Caki2 (cell line): Measurements from ENCODE around the gene CCDC78. TPM values are rescaled to one million over a fixed set of nuclear protein-coding genes. Genes with fewer than 3 reads are reported as not detected.
"Not testable (repeated sequence)": the region's sequence is repeated elsewhere in the genome, so short reads cannot be mapped to it uniquely, and the experiment has no call there.

Experiments used
- DNase-seq: peaks from one replicate; pipeline ENCODE4 v3.0.0-alpha.2; 2015; ENCODE audit warnings: low read depth
- in situ Hi-C: cut with HindIII; loops from 2 replicates; pipeline ENCODE4 v1.10.0; 2016; ENCODE audit warnings: low sequenced_read_pairs, low pct_unique_long_range_greater_than_20kb, mixed read lengths
- total RNA-seq: library from RNA; depleted of rRNA; stranded (reverse); fragments of >200 nt; shearing (Covaris generic); gene quantifications from 2 replicates; pipeline ENCODE4 v1.2.3, GENCODE V29; 2014; ENCODE audit warnings: low replicate concordance

Gene CCDC78
- total RNA-seq, 1 experiment from 2014 or later = 10.3 TPM

DNA sequence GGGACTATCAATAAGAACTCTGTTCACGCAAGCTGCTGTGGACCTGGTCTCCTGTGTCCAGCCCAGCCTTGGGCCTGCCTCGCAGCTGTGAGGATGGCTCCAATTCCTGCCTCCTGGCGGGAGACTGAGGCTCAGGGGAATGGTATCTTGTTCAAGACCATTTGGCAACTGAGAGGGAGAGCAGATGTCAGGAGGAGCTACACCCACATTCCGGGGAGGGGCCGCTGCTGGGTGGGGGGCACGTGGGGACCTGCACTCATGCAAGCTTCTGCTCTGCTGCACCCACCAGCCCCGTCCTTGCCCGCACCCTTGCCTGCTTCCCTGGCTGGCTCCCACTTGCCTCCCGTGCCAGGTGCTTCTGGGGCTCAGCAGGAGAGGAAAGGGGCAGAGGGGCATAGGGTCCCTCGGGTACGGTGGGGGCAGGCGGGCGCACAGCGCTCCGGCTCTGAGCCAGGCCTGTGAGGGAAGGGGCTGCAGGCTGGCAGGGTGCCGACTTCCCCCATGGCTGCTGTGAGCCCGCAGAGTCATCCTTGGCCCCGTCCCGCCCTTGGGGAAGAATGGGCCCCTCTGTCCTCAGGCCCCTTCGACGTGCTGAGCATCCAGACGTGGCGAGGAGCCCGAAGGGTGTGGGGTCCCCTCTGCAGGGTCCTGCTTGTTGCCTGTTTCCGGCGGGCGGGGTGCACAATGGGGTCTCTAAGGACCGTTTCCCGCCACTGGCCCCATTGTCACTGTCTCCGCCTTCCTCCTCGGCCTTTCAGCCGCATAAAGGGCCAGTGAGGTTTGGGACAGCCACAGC is 8.6 kb downstream of the CCDC78 start:
- in situ Hi-C loops = no loop called here
- no peak for DNase-seq

DNA sequence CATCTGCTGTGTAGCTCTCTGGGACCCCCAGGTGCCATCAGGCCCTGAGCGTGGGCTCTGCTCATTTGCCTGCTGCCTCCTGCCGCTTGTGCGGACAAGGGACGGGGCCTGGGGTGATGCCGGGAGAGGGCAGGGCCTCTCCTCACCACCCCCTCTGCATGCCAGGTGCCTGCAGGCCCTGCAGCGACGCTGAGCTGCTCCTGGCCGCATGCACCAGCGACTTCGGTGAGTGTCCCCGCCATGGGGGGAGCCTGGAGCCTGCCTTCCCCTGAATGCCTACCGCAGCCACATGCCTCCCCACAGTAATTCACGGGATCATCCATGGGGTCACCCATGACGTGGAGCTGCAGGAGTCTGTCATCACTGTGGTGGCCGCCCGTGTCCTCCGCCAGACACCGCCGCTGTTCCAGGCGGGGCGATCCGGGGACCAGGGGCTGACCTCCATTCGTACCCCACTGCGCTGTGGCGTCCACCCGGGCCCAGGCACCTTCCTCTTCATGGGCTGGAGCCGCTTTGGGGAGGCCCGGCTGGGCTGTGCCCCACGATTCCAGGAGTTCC is 9.4 kb downstream of the CCDC78 start:
- no peak for DNase-seq
- in situ Hi-C loops = no loop called here

DNA sequence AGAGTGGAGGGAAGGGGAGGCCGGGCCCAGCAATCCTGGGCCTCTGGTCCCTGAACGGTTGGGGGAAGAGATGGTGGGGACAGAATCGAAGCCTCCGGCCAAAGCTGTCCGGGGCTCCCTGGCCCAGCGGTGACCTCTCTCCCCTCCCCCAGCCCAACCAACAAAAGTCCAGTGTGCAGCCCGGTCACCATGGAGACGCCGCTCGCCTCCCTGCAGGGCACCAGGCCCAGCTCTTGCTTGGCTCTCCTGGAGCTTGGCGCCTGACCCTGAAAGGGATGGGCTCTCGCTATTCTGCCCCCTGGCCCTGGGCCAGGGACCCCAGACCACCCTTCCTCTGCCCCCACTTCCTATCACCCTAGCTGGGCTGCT is 10.1 kb downstream of the CCDC78 start:
- DNase-seq = peak; percentile 83
- in situ Hi-C loops = no loop called here

DNA sequence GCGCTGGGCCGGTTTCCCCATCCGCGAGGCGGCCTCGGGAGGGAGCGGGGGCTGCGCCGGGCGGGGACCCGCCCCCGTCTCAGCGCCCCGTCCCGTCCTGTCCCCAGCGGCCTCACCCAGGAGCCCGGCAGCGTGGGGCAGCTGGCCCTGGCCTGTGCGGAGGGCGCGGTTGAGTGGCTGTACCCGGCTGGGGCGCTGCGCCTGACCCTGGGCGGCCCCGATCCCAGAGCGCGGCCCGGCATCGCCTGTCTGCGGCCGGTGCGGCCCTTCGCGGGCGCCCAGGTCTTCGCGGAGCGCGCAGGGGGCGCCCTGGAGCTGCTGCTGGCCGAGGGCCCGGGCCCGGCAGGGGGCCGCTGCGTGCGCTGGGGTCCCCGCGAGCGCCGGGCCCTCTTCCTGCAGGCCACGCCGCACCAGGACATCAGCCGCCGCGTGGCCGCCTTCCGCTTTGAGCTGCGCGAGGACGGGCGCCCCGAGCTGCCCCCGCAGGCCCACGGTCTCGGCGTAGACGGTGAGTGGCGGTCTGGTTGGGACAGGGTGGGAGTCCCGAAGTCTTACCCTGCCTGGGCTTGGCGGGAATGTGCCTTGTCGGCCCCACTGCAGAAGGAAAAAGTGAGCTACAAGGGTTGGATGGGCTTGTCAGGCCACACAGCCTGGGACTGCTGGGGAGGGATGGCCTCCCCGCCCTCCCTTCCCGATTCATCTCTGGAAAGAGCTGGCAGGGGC is 10.6 kb downstream of the CCDC78 start:
- peak; percentile 59 for DNase-seq
- in situ Hi-C loops = no loop called here

DNA sequence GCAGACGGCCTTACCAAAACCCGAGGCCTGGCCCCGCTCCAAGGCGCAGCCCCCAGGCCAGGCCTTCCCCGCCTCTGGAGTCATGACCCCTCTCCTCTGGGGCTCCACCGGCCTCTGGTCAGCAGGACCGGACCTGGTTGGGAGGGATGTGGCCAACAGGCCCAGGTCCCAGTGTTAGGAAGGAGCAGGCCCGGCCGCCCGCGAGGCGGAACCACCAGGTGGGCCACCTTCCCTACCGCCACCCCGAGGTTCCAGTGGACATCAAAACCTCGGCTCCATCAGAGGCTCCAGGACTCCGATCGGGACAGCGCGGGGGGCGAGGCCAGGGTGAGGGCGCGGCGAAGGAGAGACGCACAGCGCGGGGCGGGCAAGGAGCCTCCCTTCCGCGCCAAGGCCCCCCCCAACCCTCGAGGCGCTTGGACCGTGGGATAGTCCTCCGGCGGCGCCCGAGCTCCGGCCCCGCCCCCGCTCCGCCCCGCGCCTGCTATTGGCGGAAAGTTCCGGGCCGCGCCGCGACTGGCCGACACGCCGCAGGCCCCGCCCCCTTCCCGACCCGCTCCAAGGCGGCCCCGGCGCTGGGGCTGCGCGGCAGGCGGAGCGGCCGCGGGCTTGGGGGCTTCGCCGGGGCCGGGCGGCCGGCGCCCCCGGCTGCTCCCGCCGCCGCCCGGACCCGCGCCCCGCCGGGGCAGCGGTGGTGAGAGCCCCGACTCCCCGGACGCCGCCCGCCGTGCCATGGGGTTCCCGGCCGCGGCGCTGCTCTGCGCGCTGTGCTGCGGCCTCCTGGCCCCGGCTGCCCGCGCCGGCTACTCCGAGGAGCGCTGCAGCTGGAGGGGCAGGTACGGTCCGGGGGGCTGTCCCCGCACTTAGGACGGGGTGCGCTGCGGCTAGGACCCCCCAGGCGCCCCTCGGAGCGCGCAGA is 11.4 kb downstream of the CCDC78 start, which contains the start of gene METRN:
METRN (plus strand) TSS at position 561 of the 919 bp plus-strand sequence; CDS start at position 733, 172 bp downstream.
- peak; percentile 95 for DNase-seq
- in situ Hi-C loops = no loop called here

DNA sequence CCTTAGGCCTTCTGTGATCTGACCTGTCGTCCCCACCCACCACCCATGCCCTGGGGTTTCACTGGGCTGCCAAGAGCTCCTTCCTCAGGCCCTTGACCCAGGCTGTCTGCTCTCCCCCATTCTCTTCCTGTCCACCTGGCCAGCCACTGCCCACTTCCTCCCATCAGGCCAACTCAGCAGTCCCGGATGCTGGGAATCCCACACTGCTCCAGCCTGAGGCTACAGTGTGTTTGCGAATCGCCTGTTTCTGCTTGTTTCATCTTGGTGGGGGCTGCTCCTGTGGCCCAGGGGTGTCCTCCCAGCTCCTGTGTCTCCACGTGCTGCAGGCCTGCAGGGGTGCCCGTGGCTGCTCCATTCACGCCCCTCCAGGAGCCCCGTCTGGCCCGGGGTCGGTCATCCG is 12.2 kb downstream of the CCDC78 start:
- DNase-seq = peak; percentile 82
- in situ Hi-C loops = no loop called here

DNA sequence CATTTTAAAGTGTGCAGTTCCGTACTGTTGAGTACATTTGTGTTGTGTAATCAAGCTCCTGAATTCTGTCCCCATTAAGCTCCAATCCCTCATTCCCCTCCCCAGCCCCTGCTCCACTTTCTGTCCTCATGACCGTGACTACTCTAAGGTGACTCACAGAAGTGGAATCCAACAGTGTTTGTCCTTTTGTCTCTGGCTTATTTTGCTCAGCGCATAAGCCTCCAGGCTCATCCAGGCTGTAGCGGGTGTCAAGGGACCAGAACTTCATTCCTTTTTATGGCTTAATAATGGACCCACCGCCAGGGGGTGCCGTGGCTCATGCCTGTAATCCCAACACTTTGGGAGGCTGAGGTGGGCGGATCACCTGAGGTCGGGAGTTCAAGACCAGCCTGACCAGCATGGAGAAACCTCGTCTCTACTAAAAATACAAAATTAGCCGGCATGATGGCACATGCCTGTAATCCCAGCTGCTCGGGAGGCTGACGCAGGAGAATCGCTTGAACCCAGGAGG is 13.4 kb downstream of the CCDC78 start:
- in situ Hi-C loops = not testable (repeated sequence)

DNA sequence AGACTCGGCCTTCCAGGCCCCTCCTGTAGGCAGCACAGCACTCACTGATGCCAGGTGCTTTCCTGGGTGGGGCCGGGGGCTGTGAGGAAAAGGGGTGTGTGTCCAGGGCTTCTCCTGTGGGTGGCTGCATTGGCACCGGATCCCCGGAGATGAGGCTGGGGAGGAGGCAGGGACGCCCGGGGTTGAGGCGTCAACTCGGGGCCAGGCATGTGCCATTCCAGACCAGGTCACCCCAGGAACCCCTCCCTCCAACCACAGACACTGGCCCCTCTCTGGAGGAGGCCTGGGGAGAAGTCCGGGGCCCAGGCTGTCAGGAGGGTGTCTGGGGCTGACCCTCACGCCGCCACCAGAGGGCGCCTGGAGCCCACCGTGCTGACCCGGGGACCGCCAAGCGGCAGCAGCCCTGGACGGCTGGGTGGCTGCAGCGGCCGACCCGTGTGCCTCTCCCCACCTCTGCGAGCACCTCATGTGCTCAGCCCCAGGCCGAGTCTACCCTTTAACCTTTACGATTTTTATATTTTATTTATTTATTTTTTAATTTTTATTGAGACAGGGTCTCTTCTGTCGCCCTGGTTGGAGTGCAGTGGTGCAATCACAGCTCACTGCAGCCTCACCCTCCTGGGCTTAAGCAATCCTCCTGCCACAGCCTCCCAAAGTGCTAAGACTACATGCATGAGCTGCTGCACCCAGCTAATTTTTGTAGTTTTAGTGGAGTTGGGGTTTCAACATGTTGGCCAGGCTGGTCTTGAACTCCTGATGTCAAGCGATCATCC is 14.5 kb downstream of the CCDC78 start:
- in situ Hi-C loops = no loop called here
- DNase-seq = peak; percentile 86

More for the DNA sequence above, 13.4 kb downstream of the CCDC78 start:
- DNase-seq = peak; percentile 99

DNA sequence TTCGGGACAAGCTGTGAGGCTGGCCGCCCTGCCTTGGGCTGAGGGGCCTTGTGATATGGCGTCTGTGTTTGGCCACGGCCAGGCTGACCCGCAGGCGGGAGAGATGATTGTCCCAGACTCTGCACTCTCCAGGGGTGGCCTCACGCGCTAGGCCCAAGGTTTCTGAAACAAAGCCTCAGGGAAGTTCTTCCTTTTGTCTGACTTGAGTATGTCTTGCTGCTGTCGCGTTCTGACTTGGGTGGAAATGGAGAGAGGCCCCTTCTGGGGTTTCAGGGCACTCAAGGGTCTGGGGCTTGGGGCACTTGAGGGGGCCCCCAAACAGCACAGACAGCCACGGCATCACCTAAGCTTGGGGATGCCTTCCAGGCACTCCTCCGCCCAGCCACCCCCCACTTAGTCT is 15.2 kb downstream of the CCDC78 start:
- DNase-seq = no peak
- in situ Hi-C loops = no loop called here

DNA sequence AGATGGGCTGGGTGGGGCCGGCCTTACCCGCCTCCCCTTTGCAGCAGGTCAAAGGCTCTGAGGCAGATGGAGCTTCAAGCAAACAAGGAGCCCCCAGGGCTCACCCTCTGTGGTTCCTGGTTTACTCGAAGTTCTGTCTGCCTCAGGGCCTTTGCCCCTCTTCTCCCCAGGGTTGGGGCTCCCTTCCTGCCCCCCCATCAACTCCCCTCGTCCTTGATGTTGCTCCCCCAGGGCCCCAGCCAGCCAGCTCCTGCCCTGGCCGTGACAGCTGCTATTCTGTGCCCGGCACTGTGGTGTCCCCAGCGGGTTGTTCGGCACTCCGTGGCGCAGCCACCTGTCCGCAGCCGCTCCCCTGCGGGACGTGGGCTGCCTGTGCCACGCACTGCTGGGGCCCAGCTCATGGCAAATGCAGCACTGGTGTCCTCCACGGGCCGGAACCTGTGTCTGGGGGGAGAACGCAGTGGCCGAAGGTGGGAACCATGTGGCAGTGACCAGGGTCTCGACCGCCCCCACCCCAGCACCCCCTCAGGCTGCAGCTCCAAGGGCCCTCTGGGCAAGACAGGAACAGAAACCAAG is 15.7 kb downstream of the CCDC78 start:
- DNase-seq = no peak

DNA sequence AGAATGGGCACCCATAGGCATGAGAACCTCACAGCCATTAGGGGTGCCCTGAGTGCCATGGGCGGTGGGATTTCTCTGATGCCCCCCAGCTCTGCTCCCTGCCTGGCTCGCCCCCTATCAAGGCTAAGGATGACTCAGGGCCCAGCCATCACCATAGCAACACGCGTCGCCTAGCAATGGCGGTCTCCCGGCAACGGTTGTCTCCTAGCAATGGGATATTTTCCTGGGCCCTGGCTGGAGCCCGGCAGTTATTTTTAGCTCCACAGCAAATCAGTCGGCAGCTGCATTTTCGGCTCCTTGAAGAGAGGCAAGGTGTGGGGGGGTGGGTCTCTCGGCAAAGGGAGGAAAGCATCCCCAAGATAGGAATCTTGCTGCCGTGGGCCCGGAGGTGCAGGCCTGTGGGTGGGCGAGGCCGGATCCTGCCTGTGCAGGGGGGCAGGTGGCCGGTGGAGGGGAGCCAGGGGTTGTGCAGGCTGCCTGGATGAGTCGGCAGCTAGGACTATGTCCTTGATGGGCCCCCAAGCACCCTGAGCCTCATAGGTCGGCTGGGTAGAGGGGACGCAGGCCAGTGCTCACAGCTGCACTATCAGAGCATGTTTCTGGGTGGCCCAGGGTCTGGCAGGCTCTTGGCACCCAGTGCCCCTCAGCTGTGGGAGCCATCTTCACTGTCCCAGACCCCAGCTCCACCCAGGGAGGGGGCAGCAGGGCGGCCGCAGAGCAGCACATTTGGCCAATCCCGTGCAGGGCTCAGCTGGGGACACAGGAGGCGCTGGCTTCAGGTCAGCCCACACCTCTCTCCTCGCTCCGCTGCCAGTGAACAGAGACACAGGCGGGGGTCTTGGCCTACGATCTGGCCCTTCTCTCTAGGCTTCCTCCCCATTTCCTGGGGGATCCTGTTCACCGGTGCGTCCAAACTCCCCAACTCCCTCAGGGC is 16.4 kb downstream of the CCDC78 start:
- peak; percentile 95 for DNase-seq
- in situ Hi-C loops = no loop called here

More for the DNA sequence above, 15.7 kb downstream of the CCDC78 start:
- in situ Hi-C loops = no loop called here

DNA sequence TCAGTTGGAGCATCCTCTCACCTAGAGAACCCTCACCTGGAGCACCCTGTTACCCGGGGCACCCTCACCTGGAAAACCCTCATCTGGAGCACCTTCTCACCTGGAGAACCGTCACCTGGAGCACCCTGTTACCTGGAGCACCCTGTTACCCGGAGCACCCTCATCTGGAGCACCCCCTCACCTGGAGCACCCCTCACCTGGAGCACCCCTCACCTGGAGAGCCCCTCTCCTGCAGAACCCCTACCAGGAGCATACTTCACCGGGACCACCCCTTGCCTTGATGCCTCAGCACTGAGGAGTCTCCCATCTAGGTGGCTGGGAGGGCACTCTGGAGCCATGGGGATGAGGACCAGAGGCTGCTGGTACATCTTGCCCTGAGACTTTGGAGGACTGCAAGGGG is 17.3 kb downstream of the CCDC78 start:
- in situ Hi-C loops = no loop called here
- no peak for DNase-seq

DNA sequence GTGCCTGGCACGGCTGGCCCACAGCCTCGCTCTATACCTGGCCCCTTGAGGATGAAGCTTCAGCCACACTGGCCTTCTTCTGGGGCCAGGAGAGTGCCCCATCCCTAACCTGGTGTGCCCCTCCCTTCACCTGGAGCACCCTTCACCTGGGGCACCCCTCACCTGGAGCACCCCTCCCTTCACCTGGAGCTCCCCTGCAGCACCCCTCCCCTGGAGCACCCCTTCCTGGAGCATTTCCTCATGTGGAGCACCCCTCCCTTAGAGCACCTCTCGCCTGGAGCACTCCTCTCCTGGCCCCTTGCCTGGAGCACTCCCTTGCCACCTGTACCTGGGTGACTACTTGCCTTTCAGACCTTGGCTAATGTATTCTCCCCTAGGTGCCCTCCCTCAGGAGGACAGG is 18.2 kb downstream of the CCDC78 start:
- in situ Hi-C loops = no loop called here
- no peak for DNase-seq

DNA sequence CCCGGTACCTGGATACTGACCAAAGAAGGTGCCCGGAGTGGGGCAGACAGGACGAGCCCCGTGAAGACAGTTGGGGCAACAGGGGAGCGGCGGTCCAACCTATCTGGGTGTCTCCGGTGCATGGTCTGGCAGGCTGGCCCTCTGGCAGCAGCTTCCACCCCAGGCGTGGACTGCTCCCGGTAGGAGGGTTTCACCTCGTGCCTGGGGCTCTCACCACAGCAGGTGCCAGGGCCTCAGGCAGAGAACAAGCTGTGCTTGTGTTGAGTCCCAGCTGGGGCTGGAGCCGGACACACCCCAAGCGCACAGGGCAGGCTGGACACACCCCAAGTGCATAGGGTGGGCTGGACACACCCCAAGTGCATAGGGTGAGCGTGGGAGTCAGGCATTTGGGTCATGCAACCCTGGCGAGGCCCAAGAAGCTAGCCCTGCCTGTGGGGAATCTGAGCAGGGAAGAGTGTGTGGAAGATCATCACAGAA is 19.1 kb downstream of the CCDC78 start:
- no peak for DNase-seq
- in situ Hi-C loops = no loop called here

DNA sequence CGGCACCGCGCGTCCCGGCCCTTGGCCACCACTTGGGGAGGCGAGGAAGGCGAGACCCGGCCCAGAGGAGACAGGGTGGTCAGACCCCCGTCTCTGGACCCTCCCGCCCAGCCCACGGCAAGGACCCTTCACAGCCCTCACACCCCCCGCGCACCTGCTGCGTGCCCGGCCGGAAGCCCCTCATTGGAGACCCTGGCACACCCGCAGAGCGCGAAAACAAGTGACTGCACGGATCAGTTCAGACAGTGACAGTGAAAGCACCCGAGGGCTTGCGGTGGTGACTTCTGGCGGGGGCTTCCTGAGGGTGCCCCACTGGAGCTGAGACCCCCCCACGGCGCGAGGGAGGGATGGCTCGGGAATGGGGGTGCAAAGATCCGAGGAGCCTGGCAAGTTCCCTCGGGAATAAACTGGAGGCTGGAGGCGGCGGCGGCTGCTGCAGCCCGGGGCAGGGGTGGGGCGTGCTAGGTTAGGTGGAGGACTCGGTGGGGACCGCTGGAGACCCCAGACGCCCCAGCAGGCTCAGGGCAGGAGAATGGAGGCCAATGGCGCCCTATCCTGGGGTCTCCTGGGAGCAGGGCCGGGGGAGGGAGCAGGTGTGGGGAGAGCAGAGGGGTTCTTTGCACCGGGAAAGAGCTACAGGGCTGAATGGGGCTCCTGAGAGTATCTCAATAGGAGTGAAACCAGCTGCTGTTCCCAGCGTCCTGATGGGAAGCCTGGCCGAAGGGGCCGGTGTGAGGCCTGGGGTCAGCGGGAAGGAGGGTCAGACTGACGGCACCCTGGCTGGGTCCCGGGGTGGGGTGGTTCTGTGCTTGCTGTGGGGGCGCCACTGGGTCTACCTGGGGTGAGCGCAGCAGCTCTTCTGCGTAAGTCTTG is 19.8 kb downstream of the CCDC78 start:
- no peak for DNase-seq
- in situ Hi-C loops = no loop called here
